ENCODE measurements around the gene CLCN5. TPM values are rescaled to one million over a fixed set of nuclear protein-coding genes. Genes with fewer than 3 reads are reported as not detected.

Gene CLCN5
- total and polyA plus RNA-seq, 2 experiments from 2014 or later = 1.8 to 2.9 TPM

DNA sequence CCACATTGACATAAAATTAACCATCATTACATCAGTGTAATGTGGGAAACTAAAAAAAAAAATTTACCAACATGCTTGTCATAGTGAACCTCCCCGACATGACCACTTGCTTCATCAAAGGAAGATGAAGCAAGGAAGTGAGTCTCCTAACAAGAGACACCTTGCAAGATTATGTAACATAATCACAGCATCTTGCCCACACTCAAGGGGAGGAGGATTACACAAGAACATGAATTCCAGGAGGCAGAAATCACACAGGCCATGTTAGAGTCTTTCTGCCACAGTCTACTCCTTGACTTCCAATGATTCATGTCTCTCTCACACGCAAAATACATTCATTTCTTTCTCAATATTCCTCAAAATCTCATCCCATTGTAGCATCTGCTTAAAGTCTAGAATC, 185.1 kb downstream of the CLCN5 start:
- no peak overlapping the region for H3K4me3 ChIP-seq
- in situ Hi-C loops (cut with MboI) = no loop called here
- H3K9me2 ChIP-seq (ENCODE audit: insufficient read depth) = no peaks in the 10 kb centered on the region
- H3K27ac ChIP-seq = no peak overlapping the region
- no peaks in the 10 kb centered on the region for H3K79me2 ChIP-seq (ENCODE audit: insufficient read depth)
- no peak overlapping the region for H2AFZ ChIP-seq
- peak; percentile 42 for DNase-seq
- no peaks in the 10 kb centered on the region for H3F3A ChIP-seq (ENCODE audit: insufficient read depth)
- no peaks in the 10 kb centered on the region for H3K9me3 ChIP-seq (ENCODE audit: low read depth)
- H3K27me3 ChIP-seq (replicated peaks; ENCODE audit: insufficient read depth) = no peaks in the 10 kb centered on the region
- WGBS, 2 experiments (ENCODE audit: low coverage in 1 of 2, low lambda C conversion rate in 2 of 2, missing lambda C conversion rate in 2 of 2) = 40 to 58% methylated on average over 2 of the region's 2 CpGs
- TF ChIP-seq EZH2 (IDR thresholded peaks at IDR 0.05; ENCODE audit: insufficient read depth, poor library complexity, severe bottlenecking) (no peak), EZH2phosphoT487 (IDR thresholded peaks at IDR 0.05; ENCODE audit: insufficient read depth, low read depth) (no peak)
- H3K4me1 ChIP-seq (ENCODE audit: insufficient read depth) = no peaks in the 10 kb centered on the region
- H4K20me1 ChIP-seq (ENCODE audit: insufficient read depth) = no peaks in the 10 kb centered on the region
- no peak overlapping the region for H3K9ac ChIP-seq
- H3K4me2 ChIP-seq (ENCODE audit: unreplicated experiment) = no peak overlapping the region
- no peaks in the 10 kb centered on the region for H3K36me3 ChIP-seq (ENCODE audit: low read depth)

DNA sequence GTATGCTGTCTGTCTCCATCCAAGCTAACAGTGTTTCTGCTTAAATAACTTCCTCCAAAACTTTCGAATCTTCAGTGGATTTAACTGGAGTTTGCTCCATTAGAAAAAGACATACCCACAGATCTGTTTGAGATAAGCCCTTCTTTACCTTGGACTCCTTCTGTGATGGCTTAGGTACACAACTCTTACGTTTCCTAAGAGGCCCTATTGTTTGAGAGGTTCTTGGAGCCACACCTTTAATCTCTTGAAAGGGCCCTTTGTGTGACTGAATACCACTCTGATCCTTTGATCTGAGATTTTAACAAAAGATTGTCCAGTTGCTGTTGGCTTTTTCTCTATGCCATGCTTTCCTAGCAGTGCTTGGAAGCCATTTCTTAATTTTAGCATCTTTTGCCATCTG, 185.9 kb downstream of the CLCN5 start:
- Histone ChIP-seq H4K20me1 (ENCODE audit: insufficient read depth) (no peaks in the 10 kb centered on the region), H3K9me2 (ENCODE audit: insufficient read depth) (no peaks in the 10 kb centered on the region), H3F3A (ENCODE audit: insufficient read depth) (no peaks in the 10 kb centered on the region), H3K4me2 (ENCODE audit: unreplicated experiment) (no peak overlapping the region), H2AFZ (no peak overlapping the region), H3K27me3 (replicated peaks; ENCODE audit: insufficient read depth) (no peaks in the 10 kb centered on the region), H3K9ac (no peak overlapping the region), H3K9me3 (ENCODE audit: low read depth) (no peaks in the 10 kb centered on the region), H3K27ac (no peak overlapping the region), H3K79me2 (ENCODE audit: insufficient read depth) (no peaks in the 10 kb centered on the region), H3K4me1 (ENCODE audit: insufficient read depth) (no peaks in the 10 kb centered on the region), H3K36me3 (ENCODE audit: low read depth) (no peaks in the 10 kb centered on the region), H3K4me3 (no peak overlapping the region)
- no peak for DNase-seq
- in situ Hi-C loops (cut with MboI) = no loop called here
- TF ChIP-seq EZH2 (IDR thresholded peaks at IDR 0.05; ENCODE audit: insufficient read depth, poor library complexity, severe bottlenecking) (no peak), EZH2phosphoT487 (IDR thresholded peaks at IDR 0.05; ENCODE audit: insufficient read depth, low read depth) (no peak)
- 48 to 81% methylated on average over 2 of the region's 2 CpGs for WGBS, 2 experiments (ENCODE audit: low coverage in 1 of 2, low lambda C conversion rate in 2 of 2, missing lambda C conversion rate in 2 of 2)

DNA sequence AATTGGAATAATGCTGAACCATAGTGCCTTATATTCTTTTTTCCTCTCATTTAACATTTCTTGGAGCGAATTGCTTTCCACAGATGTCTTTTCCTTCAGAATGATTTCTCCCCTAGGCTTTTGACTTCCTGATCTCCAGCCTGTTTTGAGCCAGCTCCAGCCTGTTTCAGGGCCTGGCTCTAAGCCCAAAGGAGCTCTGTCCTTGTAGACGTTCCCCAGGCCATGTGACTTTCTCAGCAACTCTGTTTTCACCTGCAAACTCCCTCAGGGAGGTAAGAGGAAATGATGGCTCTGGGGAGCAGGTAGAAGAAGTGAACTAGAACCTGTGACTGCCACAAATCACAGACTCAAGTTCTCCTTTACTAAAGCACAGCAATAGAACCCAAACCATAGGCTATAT, 189.3 kb downstream of the CLCN5 start:
- no peaks in the 10 kb centered on the region for H3F3A ChIP-seq (ENCODE audit: insufficient read depth)
- H3K27ac ChIP-seq = no peak overlapping the region
- in situ Hi-C loops (cut with MboI) = no loop called here
- no peaks in the 10 kb centered on the region for H3K9me3 ChIP-seq (ENCODE audit: low read depth)
- no peaks in the 10 kb centered on the region for H3K4me1 ChIP-seq (ENCODE audit: insufficient read depth)
- H3K9me2 ChIP-seq (ENCODE audit: insufficient read depth) = no peaks in the 10 kb centered on the region
- no peak overlapping the region for H3K4me3 ChIP-seq
- H2AFZ ChIP-seq = no peak overlapping the region
- H3K9ac ChIP-seq = no peak overlapping the region
- no peaks in the 10 kb centered on the region for H4K20me1 ChIP-seq (ENCODE audit: insufficient read depth)
- H3K27me3 ChIP-seq (replicated peaks; ENCODE audit: insufficient read depth) = no peaks in the 10 kb centered on the region
- TF ChIP-seq EZH2phosphoT487 (IDR thresholded peaks at IDR 0.05; ENCODE audit: insufficient read depth, low read depth) (no peak), EZH2 (IDR thresholded peaks at IDR 0.05; ENCODE audit: insufficient read depth, poor library complexity, severe bottlenecking) (no peak)
- no peaks in the 10 kb centered on the region for H3K36me3 ChIP-seq (ENCODE audit: low read depth)
- DNase-seq = no peak
- no peaks in the 10 kb centered on the region for H3K79me2 ChIP-seq (ENCODE audit: insufficient read depth)
- no peak overlapping the region for H3K4me2 ChIP-seq (ENCODE audit: unreplicated experiment)
- 15 to 18% methylated on average over 2 of the region's 2 CpGs for WGBS, 2 experiments (ENCODE audit: low coverage in 1 of 2, low lambda C conversion rate in 2 of 2, missing lambda C conversion rate in 2 of 2)

DNA sequence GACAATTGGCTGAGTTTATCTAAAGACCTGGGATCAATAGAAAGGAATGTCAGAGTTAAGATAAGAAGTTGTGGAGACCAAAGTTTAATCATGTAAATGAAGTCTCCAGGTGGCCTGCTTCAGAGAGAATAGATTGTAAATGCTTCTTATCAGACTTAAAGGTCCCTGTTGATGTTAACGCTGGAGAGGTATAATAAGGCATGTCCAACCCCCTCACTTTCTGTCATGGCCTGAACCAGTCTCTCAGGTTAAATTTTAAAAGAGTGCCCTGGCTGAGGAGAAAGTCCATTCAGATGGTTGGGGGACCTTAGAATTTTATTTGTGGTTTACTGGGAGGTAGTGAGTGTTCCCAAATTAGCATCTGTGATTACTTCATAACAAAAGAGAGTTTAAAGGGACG, 191.7 kb downstream of the CLCN5 start:
- H3K27me3 ChIP-seq (replicated peaks; ENCODE audit: insufficient read depth) = no peaks in the 10 kb centered on the region
- DNase-seq = no peak
- no peak for TF ChIP-seq EZH2phosphoT487 (IDR thresholded peaks at IDR 0.05; ENCODE audit: insufficient read depth, low read depth)
- TF ChIP-seq EZH2 (IDR thresholded peaks at IDR 0.05; ENCODE audit: insufficient read depth, poor library complexity, severe bottlenecking) = no peak
- 6 to 9% methylated on average over 2 of the region's 2 CpGs for WGBS, 2 experiments (ENCODE audit: low coverage in 1 of 2, low lambda C conversion rate in 2 of 2, missing lambda C conversion rate in 2 of 2)
- H3K9me3 ChIP-seq (ENCODE audit: low read depth) = no peaks in the 10 kb centered on the region
- H3K79me2 ChIP-seq (ENCODE audit: insufficient read depth) = no peaks in the 10 kb centered on the region
- in situ Hi-C loops (cut with MboI) = no loop called here
- no peaks in the 10 kb centered on the region for H4K20me1 ChIP-seq (ENCODE audit: insufficient read depth)
- no peak overlapping the region for H3K27ac ChIP-seq
- no peaks in the 10 kb centered on the region for H3K9me2 ChIP-seq (ENCODE audit: insufficient read depth)
- no peak overlapping the region for H3K9ac ChIP-seq
- H3F3A ChIP-seq (ENCODE audit: insufficient read depth) = no peaks in the 10 kb centered on the region
- no peak overlapping the region for H3K4me2 ChIP-seq (ENCODE audit: unreplicated experiment)
- no peak overlapping the region for H3K4me3 ChIP-seq
- no peaks in the 10 kb centered on the region for H3K4me1 ChIP-seq (ENCODE audit: insufficient read depth)
- no peaks in the 10 kb centered on the region for H3K36me3 ChIP-seq (ENCODE audit: low read depth)
- H2AFZ ChIP-seq = no peak overlapping the region

DNA sequence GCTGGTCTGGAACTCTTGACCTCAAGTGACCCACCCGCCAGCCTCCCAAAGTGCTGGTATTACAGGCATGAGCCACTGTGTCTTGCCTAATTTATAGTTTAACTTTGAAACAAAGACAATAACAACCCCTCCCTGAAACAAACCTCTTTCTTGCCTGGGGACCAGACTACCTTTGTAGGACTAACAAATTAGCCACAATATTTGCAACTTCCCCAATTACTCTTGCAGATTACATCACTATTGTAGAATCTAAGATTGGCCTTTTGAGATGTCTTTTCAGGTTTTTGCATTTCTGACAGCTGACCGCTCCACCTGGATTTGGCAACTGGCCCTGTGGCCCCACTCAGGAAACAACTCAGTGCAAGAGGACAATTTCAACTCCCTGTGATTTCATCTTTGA, 193.6 kb downstream of the CLCN5 start:
- H3K4me3 ChIP-seq = no peak overlapping the region
- no peak overlapping the region for H3K4me2 ChIP-seq (ENCODE audit: unreplicated experiment)
- DNase-seq = no peak
- H3K27me3 ChIP-seq (replicated peaks; ENCODE audit: insufficient read depth) = no peaks in the 10 kb centered on the region
- H3K27ac ChIP-seq = no peak overlapping the region
- in situ Hi-C loops (cut with MboI) = no loop called here
- TF ChIP-seq EZH2 (IDR thresholded peaks at IDR 0.05; ENCODE audit: insufficient read depth, poor library complexity, severe bottlenecking) (no peak), EZH2phosphoT487 (IDR thresholded peaks at IDR 0.05; ENCODE audit: insufficient read depth, low read depth) (no peak)
- no peaks in the 10 kb centered on the region for H3K9me2 ChIP-seq (ENCODE audit: insufficient read depth)
- no peaks in the 10 kb centered on the region for H3K4me1 ChIP-seq (ENCODE audit: insufficient read depth)
- no peaks in the 10 kb centered on the region for H3K79me2 ChIP-seq (ENCODE audit: insufficient read depth)
- H3K9me3 ChIP-seq (ENCODE audit: low read depth) = no peaks in the 10 kb centered on the region
- H3K9ac ChIP-seq = no peak overlapping the region
- H3F3A ChIP-seq (ENCODE audit: insufficient read depth) = no peaks in the 10 kb centered on the region
- H4K20me1 ChIP-seq (ENCODE audit: insufficient read depth) = no peaks in the 10 kb centered on the region
- 79 to 89% methylated on average over 2 of the region's 2 CpGs for WGBS, 2 experiments (ENCODE audit: low coverage in 1 of 2, low lambda C conversion rate in 2 of 2, missing lambda C conversion rate in 2 of 2)
- no peaks in the 10 kb centered on the region for H3K36me3 ChIP-seq (ENCODE audit: low read depth)
- H2AFZ ChIP-seq = no peak overlapping the region
